ENCODE measurements around the gene MID1.

Gene MID1

DNA sequence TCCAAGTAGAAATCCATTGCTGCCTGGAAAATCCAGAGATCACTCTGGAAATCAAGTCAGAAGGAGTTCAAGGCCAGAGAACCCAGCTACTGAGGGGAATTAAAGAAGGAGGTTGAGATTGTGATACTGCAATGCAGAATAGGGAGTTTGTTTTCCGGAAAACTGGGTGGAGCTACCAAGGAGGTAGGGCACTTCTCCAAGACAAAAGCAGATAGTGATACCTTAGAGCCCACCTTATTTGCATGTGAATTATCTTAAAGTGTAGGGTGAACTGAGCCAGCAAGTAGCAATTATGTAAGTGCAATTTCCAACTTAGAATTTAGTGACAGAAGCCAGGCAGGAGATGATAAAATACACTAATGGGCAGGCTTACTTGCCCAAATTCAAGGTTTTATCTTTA lies 178.9 kb downstream of the MID1 start:
- H3K27me3 Mint-ChIP-seq (ENCODE audit: low read depth, poor library complexity) = peaks cover 4% of the 10 kb centered on the region
- no peaks in the 10 kb centered on the region for H3K4me1 Mint-ChIP-seq
- H3K9me3 Mint-ChIP-seq = peaks cover 54% of the 10 kb centered on the region
- H3K4me3 Mint-ChIP-seq = no peak overlapping the region
- H3K27ac Mint-ChIP-seq = no peak overlapping the region
- no peak for DNase-seq
- H3K36me3 Mint-ChIP-seq (ENCODE audit: low read depth) = peaks cover 12% of the 10 kb centered on the region
- TF ChIP-seq, protein P1, sequence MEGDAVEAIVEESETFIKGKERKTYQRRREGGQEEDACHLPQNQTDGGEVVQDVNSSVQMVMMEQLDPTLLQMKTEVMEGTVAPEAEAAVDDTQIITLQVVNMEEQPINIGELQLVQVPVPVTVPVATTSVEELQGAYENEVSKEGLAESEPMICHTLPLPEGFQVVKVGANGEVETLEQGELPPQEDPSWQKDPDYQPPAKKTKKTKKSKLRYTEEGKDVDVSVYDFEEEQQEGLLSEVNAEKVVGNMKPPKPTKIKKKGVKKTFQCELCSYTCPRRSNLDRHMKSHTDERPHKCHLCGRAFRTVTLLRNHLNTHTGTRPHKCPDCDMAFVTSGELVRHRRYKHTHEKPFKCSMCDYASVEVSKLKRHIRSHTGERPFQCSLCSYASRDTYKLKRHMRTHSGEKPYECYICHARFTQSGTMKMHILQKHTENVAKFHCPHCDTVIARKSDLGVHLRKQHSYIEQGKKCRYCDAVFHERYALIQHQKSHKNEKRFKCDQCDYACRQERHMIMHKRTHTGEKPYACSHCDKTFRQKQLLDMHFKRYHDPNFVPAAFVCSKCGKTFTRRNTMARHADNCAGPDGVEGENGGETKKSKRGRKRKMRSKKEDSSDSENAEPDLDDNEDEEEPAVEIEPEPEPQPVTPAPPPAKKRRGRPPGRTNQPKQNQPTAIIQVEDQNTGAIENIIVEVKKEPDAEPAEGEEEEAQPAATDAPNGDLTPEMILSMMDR (IDR thresholded peaks at IDR 0.05) = no peak

DNA sequence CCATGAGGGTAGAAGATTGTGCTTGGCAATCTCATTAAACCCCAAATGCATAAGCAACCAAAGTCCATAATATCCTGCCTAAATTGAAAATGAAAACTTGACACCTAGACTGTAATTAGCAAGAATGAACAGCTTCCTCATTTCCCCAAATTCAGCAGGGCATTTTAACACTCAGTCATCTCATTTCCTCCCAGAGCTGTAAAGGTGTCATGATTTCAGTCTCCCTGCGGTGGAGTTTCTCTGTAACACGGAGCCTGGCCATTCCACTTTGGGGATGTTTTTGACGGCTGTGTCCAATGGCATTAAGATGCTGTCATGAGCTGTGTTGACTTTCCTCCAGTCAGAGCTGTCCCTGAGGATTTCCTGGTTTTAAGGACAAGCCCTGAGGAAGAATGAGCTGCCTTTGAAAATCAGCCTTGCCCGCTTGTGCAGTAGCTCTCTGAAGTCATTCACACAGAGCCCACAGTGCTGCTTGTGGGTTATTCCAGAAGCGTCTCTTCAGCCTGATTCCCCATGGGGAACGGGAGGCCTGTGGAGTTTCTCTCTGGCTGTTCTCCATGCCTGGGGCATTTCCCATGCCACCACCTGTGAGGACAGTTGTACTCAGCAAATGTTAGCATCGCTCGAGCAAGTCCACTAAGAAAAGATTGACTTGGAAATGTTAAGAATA lies 187.0 kb downstream of the MID1 start:
- H3K9me3 Mint-ChIP-seq = peaks cover 49% of the 10 kb centered on the region
- peaks cover 12% of the 10 kb centered on the region for H3K4me1 Mint-ChIP-seq
- no peaks in the 10 kb centered on the region for H3K36me3 Mint-ChIP-seq (ENCODE audit: low read depth)
- peak; percentile 4 for DNase-seq
- TF ChIP-seq, protein P1 (IDR thresholded peaks at IDR 0.05) = no peak
- H3K27me3 Mint-ChIP-seq (ENCODE audit: low read depth, poor library complexity) = no peaks in the 10 kb centered on the region
- no peak overlapping the region for H3K4me3 Mint-ChIP-seq
- peak overlapping the region; percentile 77 for H3K27ac Mint-ChIP-seq

DNA sequence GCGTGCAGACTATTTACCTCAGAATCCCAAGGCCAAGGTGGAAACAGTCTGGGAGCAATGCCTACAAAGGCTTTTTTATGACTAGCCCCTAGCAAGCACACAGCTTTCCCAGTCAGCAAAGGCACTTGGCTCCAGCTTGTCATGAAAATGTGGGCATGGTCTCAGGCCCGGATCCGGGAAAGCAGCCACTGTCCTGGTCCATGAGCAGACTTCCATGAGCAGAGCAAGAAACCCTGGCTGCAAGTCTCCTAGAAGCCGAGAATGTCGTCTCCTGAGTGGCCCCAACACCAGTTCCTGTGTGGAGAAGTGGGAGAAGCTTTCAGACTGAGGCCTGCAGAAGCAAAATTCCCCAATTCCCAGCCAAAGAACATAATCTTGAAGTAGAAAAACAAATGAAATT lies 190.5 kb downstream of the MID1 start:
- Mint-ChIP-seq H3K9me3 (peaks cover 60% of the 10 kb centered on the region), H3K36me3 (ENCODE audit: low read depth) (no peaks in the 10 kb centered on the region), H3K4me1 (peaks cover 12% of the 10 kb centered on the region), H3K4me3 (no peak overlapping the region), H3K27ac (no peak overlapping the region), H3K27me3 (ENCODE audit: low read depth, poor library complexity) (no peaks in the 10 kb centered on the region)
- TF ChIP-seq, protein P1 (IDR thresholded peaks at IDR 0.05) = no peak
- no peak for DNase-seq

DNA sequence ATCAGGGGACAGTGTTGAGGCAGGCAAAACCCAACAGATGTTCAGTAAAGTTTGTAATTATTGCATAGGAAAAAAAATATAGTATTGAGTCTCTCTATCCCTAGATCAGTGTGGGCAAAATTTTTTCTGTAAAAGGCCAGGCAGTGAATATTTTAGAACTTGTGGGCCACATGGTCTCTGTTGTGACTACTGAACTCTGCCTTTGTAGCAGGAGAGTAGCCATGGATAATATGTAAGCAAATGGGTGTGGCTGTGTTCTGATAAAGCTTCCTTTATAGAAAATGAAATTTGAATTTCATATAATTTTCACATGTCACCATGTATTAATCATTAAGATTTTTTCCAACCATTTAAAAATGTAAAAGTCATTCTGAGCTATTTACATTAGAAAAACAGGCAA lies 193.1 kb downstream of the MID1 start:
- H3K4me1 Mint-ChIP-seq = no peaks in the 10 kb centered on the region
- no peak overlapping the region for H3K27ac Mint-ChIP-seq
- no peak for DNase-seq
- no peaks in the 10 kb centered on the region for H3K27me3 Mint-ChIP-seq (ENCODE audit: low read depth, poor library complexity)
- no peaks in the 10 kb centered on the region for H3K36me3 Mint-ChIP-seq (ENCODE audit: low read depth)
- TF ChIP-seq, protein P1 (IDR thresholded peaks at IDR 0.05) = no peak
- no peak overlapping the region for H3K4me3 Mint-ChIP-seq
- peaks cover 53% of the 10 kb centered on the region for H3K9me3 Mint-ChIP-seq

DNA sequence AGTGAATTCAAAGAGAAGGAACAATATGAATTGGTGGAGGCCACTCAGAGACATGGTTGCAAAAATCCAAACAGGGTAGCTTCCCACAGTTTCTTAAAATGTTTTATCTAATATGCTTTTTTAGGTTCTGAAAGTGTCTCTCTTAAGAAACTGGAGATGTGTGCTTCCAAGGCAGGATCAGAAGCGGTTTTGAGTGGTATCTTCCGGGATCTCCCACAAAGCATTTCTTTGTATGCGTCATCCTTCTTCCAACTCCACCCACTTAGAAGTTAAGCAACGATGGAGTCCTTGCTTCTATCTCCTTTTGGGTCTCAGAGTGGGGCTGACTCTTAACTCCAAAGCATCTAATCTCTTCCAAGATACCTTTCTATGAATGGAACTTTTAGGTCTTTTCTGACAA lies 196.7 kb downstream of the MID1 start:
- peaks cover 53% of the 10 kb centered on the region for H3K9me3 Mint-ChIP-seq
- no peak overlapping the region for H3K27ac Mint-ChIP-seq
- no peaks in the 10 kb centered on the region for H3K36me3 Mint-ChIP-seq (ENCODE audit: low read depth)
- peaks cover 4% of the 10 kb centered on the region for H3K27me3 Mint-ChIP-seq (ENCODE audit: low read depth, poor library complexity)
- peaks cover 5% of the 10 kb centered on the region for H3K4me1 Mint-ChIP-seq
- no peak for DNase-seq
- no peak overlapping the region for H3K4me3 Mint-ChIP-seq
- TF ChIP-seq, protein P1 (IDR thresholded peaks at IDR 0.05) = no peak

DNA sequence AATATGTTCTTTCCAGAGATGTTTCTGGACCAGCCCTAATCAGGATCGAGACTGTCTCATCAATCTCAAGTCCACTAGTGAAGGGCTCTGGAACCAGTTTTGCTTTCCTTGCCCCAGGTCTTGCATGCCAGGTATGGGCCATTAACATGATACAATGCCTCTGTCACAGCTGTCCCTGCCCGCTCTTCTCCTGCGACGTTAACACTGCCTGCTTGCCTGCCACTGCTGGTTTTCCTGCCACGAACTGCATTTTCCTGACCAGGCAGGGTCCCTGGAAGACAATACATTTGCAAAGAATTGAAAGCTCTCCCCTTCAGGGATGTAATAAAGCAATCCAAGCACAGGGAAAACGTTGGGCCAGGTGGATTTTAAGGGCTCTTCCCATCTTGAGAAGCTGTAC lies 200.3 kb downstream of the MID1 start:
- H3K4me1 Mint-ChIP-seq = peaks cover 5% of the 10 kb centered on the region
- no peak overlapping the region for H3K27ac Mint-ChIP-seq
- H3K36me3 Mint-ChIP-seq (ENCODE audit: low read depth) = no peaks in the 10 kb centered on the region
- H3K27me3 Mint-ChIP-seq (ENCODE audit: low read depth, poor library complexity) = peaks cover 4% of the 10 kb centered on the region
- no peak overlapping the region for H3K4me3 Mint-ChIP-seq
- TF ChIP-seq, protein P1 (IDR thresholded peaks at IDR 0.05) = no peak
- no peak for DNase-seq
- H3K9me3 Mint-ChIP-seq = peaks cover 31% of the 10 kb centered on the region

All from nephron progenitor cell (in vitro differentiated cells).